HCT116 (cell line): ENCODE results near the gene RCC1. TPM values are rescaled to one million over a fixed set of nuclear protein-coding genes. Genes with fewer than 3 reads are reported as not detected.

Experiments
- ATAC-seq: fragments of 200-7000 bp; cut with Tn5 transposase; 2 replicates; pipeline ENCODE4 v1.9.1; 2020; ENCODE audit warnings: mild to moderate bottlenecking, moderate library complexity
- BruUV-seq: library from RNA; stranded (reverse); fragments of 400-500 nt; replicated peaks from 2 replicates; lab custom pipeline; 2021; lab: Mats Ljungman, UMichigan
- CTCF ChIA-PET: fragments of 300-600 bp; sonication (Branson Sonifier 250); formaldehyde crosslinking; loops from one replicate; lab custom pipeline; 2021; ENCODE audit warnings: antibody characterized with exemption; lab: Charles Lee
- POLR2A ChIA-PET: fragments of 300-600, 350-600 bp; sonication (Branson Sonifier 250); formaldehyde crosslinking; loops from one replicate; lab custom pipeline; 2021; ENCODE audit warnings: antibody characterized with exemption; lab: Charles Lee
- RAD21 ChIA-PET, 2 experiments: fragments of 300-600 bp; sonication (Branson Sonifier 250); formaldehyde crosslinking; loops; one replicate each; lab custom pipeline; 2023; ENCODE audit warnings: low total read pairs in 2 of 2; ENCODE audit not compliant: uncharacterized antibody in 2 of 2, unreplicated experiment in 2 of 2, low non-redundant PET in 1 of 2; lab: Charles Lee
- DNase-seq: peaks from one replicate; pipeline ENCODE4 v3.0.0-alpha.2; 2010; ENCODE audit warnings: low read depth, low spot score
- H2AFZ ChIP-seq: fragments of 200-600 bp; shearing (Covaris generic), sonication (generic); 2 replicates; pipeline ENCODE4 v1.6.1; 2017; ENCODE audit warnings: low read depth, mixed run types, mixed read lengths, antibody characterized with exemption, low read length; ENCODE audit not compliant: poor library complexity, severe bottlenecking
- H3K27ac ChIP-seq: 2 replicates; pipeline ENCODE4 v1.5.1; 2012; ENCODE audit warnings: low read depth, low read length
- H3K27me3 ChIP-seq: fragments of 200-600 bp; sonication (generic); 2 replicates; pipeline ENCODE4 v1.6.1; 2016; ENCODE audit warnings: mixed run types, low read length, mixed read lengths; ENCODE audit not compliant: insufficient read depth
- H3K36me3 ChIP-seq, 2 experiments: fragments of 200-500 bp in 1 of 2; fragments of 200-600 bp in 1 of 2; sonication (Bioruptor generic) in 1 of 2; sonication (generic) in 1 of 2; 2 replicates each; pipeline versions ENCODE4 v1.5.1 to v1.6.1; 2014 to 2016; ENCODE audit warnings: low read length in 2 of 2, inconsistent platforms in 1 of 2, mixed read lengths in 1 of 2, mixed run types in 1 of 2; ENCODE audit not compliant: insufficient read depth in 2 of 2, control insufficient read depth in 1 of 2
- H3K4me1 ChIP-seq, 2 experiments: fragments of 200-600 bp in 1 of 2; sonication (generic) in 1 of 2; 2 replicates each; pipeline versions ENCODE4 v1.5.1 to v1.6.1; 2012 to 2017; ENCODE audit warnings: low read length in 2 of 2, inconsistent platforms in 1 of 2, mild to moderate bottlenecking in 1 of 2, mixed read lengths in 1 of 2, mixed run types in 1 of 2, moderate library complexity in 1 of 2; ENCODE audit not compliant: insufficient read depth in 2 of 2, control insufficient read depth in 1 of 2
- H3K4me2 ChIP-seq: fragments of 200-600 bp; sonication (generic); 2 replicates; pipeline ENCODE4 v1.6.1; 2017; ENCODE audit warnings: mixed run types, low read length, mixed read lengths
- H3K4me3 ChIP-seq, 2 experiments: fragments of 200-600 bp in 1 of 2; sonication (generic) in 1 of 2; replicated peaks in 1 of 2; 2 replicates each; pipeline ENCODE4 v1.5.1; 2011 to 2016; ENCODE audit warnings: low read length in 2 of 2, control low read depth in 1 of 2, low read depth in 1 of 2, mild to moderate bottlenecking in 1 of 2, mixed read lengths in 1 of 2, mixed run types in 1 of 2
- H3K79me2 ChIP-seq: fragments of 200-600 bp; sonication (generic); 2 replicates; pipeline ENCODE4 v1.6.1; 2017; ENCODE audit warnings: mild to moderate bottlenecking, mixed run types, low read length, moderate library complexity, mixed read lengths; ENCODE audit not compliant: insufficient read depth
- H3K9ac ChIP-seq: fragments of 200-600 bp; sonication (generic); 2 replicates; pipeline ENCODE4 v1.6.1; 2016; ENCODE audit warnings: low read length, mixed read lengths
- H3K9me2 ChIP-seq: fragments of 200-600 bp; sonication (generic), shearing (Covaris generic); 2 replicates; pipeline ENCODE4 v1.6.1; 2017; ENCODE audit warnings: mixed run types, mild to moderate bottlenecking, moderate library complexity; ENCODE audit not compliant: insufficient read depth
- H3K9me3 ChIP-seq, 2 experiments: fragments of 200-500 bp in 1 of 2; fragments of 200-600 bp in 1 of 2; sonication (Bioruptor generic) in 1 of 2; sonication (generic) in 1 of 2; 2 replicates each; pipeline ENCODE4 v1.6.1; 2014 to 2017; ENCODE audit warnings: low read length in 2 of 2, mixed read lengths in 2 of 2, inconsistent platforms in 1 of 2, low read depth in 1 of 2, mild to moderate bottlenecking in 1 of 2, mixed run types in 1 of 2, moderate library complexity in 1 of 2; ENCODE audit not compliant: control insufficient read depth in 1 of 2, insufficient read depth in 1 of 2
- H4K20me1 ChIP-seq: fragments of 200-600 bp; sonication (generic), shearing (Covaris generic); 2 replicates; pipeline ENCODE4 v1.6.1; 2017; ENCODE audit warnings: mixed run types, mild to moderate bottlenecking, moderate library complexity; ENCODE audit not compliant: insufficient read depth
- CBX3 ChIP-seq: IDR thresholded peaks from 2 replicates; pipeline ENCODE4 v1.6.1; 2012; ENCODE audit warnings: low read depth
- CEBPB ChIP-seq: IDR thresholded peaks from 2 replicates; pipeline ENCODE4 v1.6.1; 2012; ENCODE audit warnings: low read depth
- EGR1 ChIP-seq: IDR thresholded peaks from 2 replicates; pipeline ENCODE4 v1.6.1; 2012; ENCODE audit warnings: low read depth
- ELF1 ChIP-seq: IDR thresholded peaks from 2 replicates; pipeline ENCODE4 v1.6.1; 2012; ENCODE audit warnings: low read depth, borderline replicate concordance
- EZH2 ChIP-seq: fragments of 200-600 bp; sonication (generic); IDR thresholded peaks from 2 replicates; pipeline ENCODE4 v1.6.1; 2017; ENCODE audit warnings: antibody characterized with exemption, mixed run types
- EZH2phosphoT487 ChIP-seq: fragments of 200-600 bp; IDR thresholded peaks from 2 replicates; pipeline ENCODE4 v1.6.1; 2018; ENCODE audit warnings: antibody characterized with exemption, borderline replicate concordance
- JUND ChIP-seq: IDR thresholded peaks from 2 replicates; pipeline ENCODE4 v1.6.1; 2012
- POLR2A ChIP-seq: IDR thresholded peaks from 2 replicates; pipeline ENCODE4 v1.7.0; 2011; ENCODE audit warnings: borderline replicate concordance; ENCODE audit not compliant: insufficient read depth, insufficient read length; ENCODE audit errors: extremely low read depth
- POLR2AphosphoS5 ChIP-seq: IDR thresholded peaks from 2 replicates; pipeline ENCODE4 v1.6.1; 2011; ENCODE audit warnings: mild to moderate bottlenecking, low read depth, low read length, moderate library complexity
- SIN3A ChIP-seq: IDR thresholded peaks from 2 replicates; pipeline ENCODE4 v1.6.1; 2012; ENCODE audit warnings: low read depth
- SP1 ChIP-seq: IDR thresholded peaks from 2 replicates; pipeline ENCODE4 v1.6.1; 2012; ENCODE audit warnings: low read depth
- SRF ChIP-seq: IDR thresholded peaks from 2 replicates; pipeline ENCODE4 v1.6.1; 2012; ENCODE audit warnings: low read depth
- TCF7L2 ChIP-seq: IDR thresholded peaks from 2 replicates; pipeline ENCODE4 v1.7.0; 2011; ENCODE audit warnings: borderline replicate concordance, inconsistent platforms; ENCODE audit not compliant: insufficient read depth, insufficient read length; ENCODE audit errors: extremely low read depth
- ZFX ChIP-seq: fragments of 450-650 bp; IDR thresholded peaks from 2 replicates; pipeline ENCODE4 v1.6.1; 2017
- ZNF274 ChIP-seq: fragments of 200-500 bp; sonication (Bioruptor generic); IDR thresholded peaks from 2 replicates; pipeline ENCODE4 v1.6.1; 2014; ENCODE audit warnings: mild to moderate bottlenecking, low read depth, low read length, inconsistent platforms
- intact Hi-C: fragments of 100-400 bp; cut with micrococcal nuclease; formaldehyde crosslinking; loops from 2 replicates; pipeline ENCODE4 v1.10.0; 2022
- total RNA-seq: library from RNA; stranded (reverse); gene quantifications from one replicate; pipeline ENCODE4 v1.2.1, GENCODE V29; 2021; ENCODE audit not compliant: unreplicated experiment
- TF ChIP-seq, protein P1 (sequence below): IDR thresholded peaks from 2 replicates; pipeline ENCODE4 v1.6.1; 2011; ENCODE audit warnings: mild to moderate bottlenecking, low read length, moderate library complexity; ENCODE audit not compliant: insufficient replicate concordance; ENCODE audit errors: extremely low read depth
- TF ChIP-seq, protein P2 (sequence below): IDR thresholded peaks from 2 replicates; pipeline ENCODE4 v1.6.1; 2012; ENCODE audit warnings: low read depth

RCC1 gene
- total RNA-seq, 1 experiment from 2014 or later: 124 TPM

- TF ChIP-seq ZFX (no peak), POLR2AphosphoS5 (peak; percentile 51; the same call in 1 of the 2 replicates), EZH2 (no peak), EZH2phosphoT487 (no peak), SP1 (peak; percentile 91), CBX3 (peak; percentile 90), JUND (peak; percentile 93), SRF (no peak)
- TF ChIP-seq, protein P1, sequence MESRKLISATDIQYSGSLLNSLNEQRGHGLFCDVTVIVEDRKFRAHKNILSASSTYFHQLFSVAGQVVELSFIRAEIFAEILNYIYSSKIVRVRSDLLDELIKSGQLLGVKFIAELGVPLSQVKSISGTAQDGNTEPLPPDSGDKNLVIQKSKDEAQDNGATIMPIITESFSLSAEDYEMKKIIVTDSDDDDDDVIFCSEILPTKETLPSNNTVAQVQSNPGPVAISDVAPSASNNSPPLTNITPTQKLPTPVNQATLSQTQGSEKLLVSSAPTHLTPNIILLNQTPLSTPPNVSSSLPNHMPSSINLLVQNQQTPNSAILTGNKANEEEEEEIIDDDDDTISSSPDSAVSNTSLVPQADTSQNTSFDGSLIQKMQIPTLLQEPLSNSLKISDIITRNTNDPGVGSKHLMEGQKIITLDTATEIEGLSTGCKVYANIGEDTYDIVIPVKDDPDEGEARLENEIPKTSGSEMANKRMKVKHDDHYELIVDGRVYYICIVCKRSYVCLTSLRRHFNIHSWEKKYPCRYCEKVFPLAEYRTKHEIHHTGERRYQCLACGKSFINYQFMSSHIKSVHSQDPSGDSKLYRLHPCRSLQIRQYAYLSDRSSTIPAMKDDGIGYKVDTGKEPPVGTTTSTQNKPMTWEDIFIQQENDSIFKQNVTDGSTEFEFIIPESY: peak; percentile 11
These were observed 21.0 kb downstream of the RCC1 start (continued) for GRCh38 chr1:28526886-28527285.

DNA sequence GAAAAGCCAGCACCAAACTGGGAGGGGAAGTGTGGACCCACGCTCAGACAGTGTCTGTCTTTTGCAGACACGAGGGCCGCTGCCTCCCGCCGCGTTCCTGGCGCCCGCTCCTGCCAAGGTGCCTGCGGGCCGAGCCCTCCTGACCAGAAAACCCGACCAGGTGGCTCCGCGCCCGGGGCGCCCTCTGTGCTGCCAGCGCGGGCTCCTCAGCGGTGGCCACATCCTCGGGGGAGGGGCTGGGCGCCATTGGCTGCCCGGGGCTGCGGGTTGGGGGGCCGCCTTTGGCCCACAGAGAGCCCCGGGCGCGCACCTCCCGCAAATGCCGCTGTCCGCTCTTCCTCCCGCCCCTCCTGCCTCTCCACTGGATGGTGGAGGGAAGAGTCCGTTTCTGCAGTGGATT is 24.6 kb downstream of the RCC1 start:
- 0 out of 2 replicates have a peak, but pooled peaks cover 4% of the 10 kb centered on the region for H4K20me1 ChIP-seq
- ChIA-PET RAD21 (no interaction called here), CTCF (no interaction called here), POLR2A (no interaction called here)
- peaks cover 27 to 34% of the 10 kb centered on the region in 2 experiments for H3K4me1 ChIP-seq
- no peaks in the 10 kb centered on the region for H3K27me3 ChIP-seq
- no peak overlapping the region for H2AFZ ChIP-seq
- H3K9ac ChIP-seq: no peak overlapping the region
- no peak for TF ChIP-seq POLR2AphosphoS5
- TF ChIP-seq TCF7L2: no peak
- TF ChIP-seq, protein P2, sequence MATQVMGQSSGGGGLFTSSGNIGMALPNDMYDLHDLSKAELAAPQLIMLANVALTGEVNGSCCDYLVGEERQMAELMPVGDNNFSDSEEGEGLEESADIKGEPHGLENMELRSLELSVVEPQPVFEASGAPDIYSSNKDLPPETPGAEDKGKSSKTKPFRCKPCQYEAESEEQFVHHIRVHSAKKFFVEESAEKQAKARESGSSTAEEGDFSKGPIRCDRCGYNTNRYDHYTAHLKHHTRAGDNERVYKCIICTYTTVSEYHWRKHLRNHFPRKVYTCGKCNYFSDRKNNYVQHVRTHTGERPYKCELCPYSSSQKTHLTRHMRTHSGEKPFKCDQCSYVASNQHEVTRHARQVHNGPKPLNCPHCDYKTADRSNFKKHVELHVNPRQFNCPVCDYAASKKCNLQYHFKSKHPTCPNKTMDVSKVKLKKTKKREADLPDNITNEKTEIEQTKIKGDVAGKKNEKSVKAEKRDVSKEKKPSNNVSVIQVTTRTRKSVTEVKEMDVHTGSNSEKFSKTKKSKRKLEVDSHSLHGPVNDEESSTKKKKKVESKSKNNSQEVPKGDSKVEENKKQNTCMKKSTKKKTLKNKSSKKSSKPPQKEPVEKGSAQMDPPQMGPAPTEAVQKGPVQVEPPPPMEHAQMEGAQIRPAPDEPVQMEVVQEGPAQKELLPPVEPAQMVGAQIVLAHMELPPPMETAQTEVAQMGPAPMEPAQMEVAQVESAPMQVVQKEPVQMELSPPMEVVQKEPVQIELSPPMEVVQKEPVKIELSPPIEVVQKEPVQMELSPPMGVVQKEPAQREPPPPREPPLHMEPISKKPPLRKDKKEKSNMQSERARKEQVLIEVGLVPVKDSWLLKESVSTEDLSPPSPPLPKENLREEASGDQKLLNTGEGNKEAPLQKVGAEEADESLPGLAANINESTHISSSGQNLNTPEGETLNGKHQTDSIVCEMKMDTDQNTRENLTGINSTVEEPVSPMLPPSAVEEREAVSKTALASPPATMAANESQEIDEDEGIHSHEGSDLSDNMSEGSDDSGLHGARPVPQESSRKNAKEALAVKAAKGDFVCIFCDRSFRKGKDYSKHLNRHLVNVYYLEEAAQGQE: no peak
- TF ChIP-seq CEBPB: no peak
- TF ChIP-seq ZNF274: no peak
- TF ChIP-seq SRF: no peak
- no peak for TF ChIP-seq SIN3A
- TF ChIP-seq ZFX: no peak
- no peak for TF ChIP-seq EZH2phosphoT487
- TF ChIP-seq POLR2A: no peak
- no peak for TF ChIP-seq ELF1
- TF ChIP-seq EZH2: no peak
- TF ChIP-seq EGR1: no peak
- TF ChIP-seq, protein P1: no peak
- no peaks in the 10 kb centered on the region for H3K9me2 ChIP-seq
- intact Hi-C loops: no loop called here
- no peaks in the 10 kb centered on the region for H3K9me3 ChIP-seq
- BruUV-seq: no TSS peak
- H3K4me3 ChIP-seq: no peak overlapping the region
- ATAC-seq: no peak
- no peak for DNase-seq
- peaks cover 18 to 42% of the 10 kb centered on the region in 2 experiments; a peak in 3 of 4 replicates for H3K36me3 ChIP-seq
- H3K27ac ChIP-seq: no peak overlapping the region
- no peak overlapping the region for H3K4me2 ChIP-seq
- H3K79me2 ChIP-seq: peaks cover 78% of the 10 kb centered on the region
